Nephron progenitor cell (in vitro differentiated cells): ENCODE results near the gene UBQLN4.

Experiments
- DNase-seq: peaks from one replicate; pipeline ENCODE4 v3.0.0; 2021
- H3K27ac Mint-ChIP-seq: 2 replicates; pipeline ENCODE4 v1.8.0; 2021; ENCODE audit warnings: mild to moderate bottlenecking, moderate library complexity, mixed read lengths
- H3K27me3 Mint-ChIP-seq: 2 replicates; pipeline ENCODE4 v1.8.0; 2021; ENCODE audit warnings: mild to moderate bottlenecking, low read depth, mixed read lengths; ENCODE audit not compliant: poor library complexity
- H3K36me3 Mint-ChIP-seq: 2 replicates; pipeline ENCODE4 v1.8.0; 2021; ENCODE audit warnings: low read depth, mixed read lengths
- H3K4me1 Mint-ChIP-seq: 2 replicates; pipeline ENCODE4 v1.8.0; 2021; ENCODE audit warnings: mixed read lengths
- H3K4me3 Mint-ChIP-seq: 2 replicates; pipeline ENCODE4 v1.8.0; 2021; ENCODE audit warnings: mild to moderate bottlenecking, moderate library complexity, mixed read lengths
- H3K9me3 Mint-ChIP-seq: 2 replicates; pipeline ENCODE4 v1.8.0; 2021; ENCODE audit warnings: mild to moderate bottlenecking, moderate library complexity, mixed read lengths
- TF ChIP-seq, protein P1 (sequence below): fragments of 200-600 bp; sonication (generic); IDR thresholded peaks from 2 replicates; pipeline ENCODE4 v1.5.0; 2021; ENCODE audit warnings: antibody characterized with exemption

UBQLN4 gene

GRCh38 chr1:156070548-156070947 is 16.9 kb upstream of the UBQLN4 start:
- peak overlapping the region; percentile 86 for H3K27ac Mint-ChIP-seq
- TF ChIP-seq, protein P1, sequence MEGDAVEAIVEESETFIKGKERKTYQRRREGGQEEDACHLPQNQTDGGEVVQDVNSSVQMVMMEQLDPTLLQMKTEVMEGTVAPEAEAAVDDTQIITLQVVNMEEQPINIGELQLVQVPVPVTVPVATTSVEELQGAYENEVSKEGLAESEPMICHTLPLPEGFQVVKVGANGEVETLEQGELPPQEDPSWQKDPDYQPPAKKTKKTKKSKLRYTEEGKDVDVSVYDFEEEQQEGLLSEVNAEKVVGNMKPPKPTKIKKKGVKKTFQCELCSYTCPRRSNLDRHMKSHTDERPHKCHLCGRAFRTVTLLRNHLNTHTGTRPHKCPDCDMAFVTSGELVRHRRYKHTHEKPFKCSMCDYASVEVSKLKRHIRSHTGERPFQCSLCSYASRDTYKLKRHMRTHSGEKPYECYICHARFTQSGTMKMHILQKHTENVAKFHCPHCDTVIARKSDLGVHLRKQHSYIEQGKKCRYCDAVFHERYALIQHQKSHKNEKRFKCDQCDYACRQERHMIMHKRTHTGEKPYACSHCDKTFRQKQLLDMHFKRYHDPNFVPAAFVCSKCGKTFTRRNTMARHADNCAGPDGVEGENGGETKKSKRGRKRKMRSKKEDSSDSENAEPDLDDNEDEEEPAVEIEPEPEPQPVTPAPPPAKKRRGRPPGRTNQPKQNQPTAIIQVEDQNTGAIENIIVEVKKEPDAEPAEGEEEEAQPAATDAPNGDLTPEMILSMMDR = no peak
- peaks cover 74% of the 10 kb centered on the region for H3K4me1 Mint-ChIP-seq
- H3K9me3 Mint-ChIP-seq = no peaks in the 10 kb centered on the region
- H3K4me3 Mint-ChIP-seq = no peak overlapping the region
- H3K36me3 Mint-ChIP-seq = peaks cover 26% of the 10 kb centered on the region
- no peak for DNase-seq
- H3K27me3 Mint-ChIP-seq = no peaks in the 10 kb centered on the region

DNA sequence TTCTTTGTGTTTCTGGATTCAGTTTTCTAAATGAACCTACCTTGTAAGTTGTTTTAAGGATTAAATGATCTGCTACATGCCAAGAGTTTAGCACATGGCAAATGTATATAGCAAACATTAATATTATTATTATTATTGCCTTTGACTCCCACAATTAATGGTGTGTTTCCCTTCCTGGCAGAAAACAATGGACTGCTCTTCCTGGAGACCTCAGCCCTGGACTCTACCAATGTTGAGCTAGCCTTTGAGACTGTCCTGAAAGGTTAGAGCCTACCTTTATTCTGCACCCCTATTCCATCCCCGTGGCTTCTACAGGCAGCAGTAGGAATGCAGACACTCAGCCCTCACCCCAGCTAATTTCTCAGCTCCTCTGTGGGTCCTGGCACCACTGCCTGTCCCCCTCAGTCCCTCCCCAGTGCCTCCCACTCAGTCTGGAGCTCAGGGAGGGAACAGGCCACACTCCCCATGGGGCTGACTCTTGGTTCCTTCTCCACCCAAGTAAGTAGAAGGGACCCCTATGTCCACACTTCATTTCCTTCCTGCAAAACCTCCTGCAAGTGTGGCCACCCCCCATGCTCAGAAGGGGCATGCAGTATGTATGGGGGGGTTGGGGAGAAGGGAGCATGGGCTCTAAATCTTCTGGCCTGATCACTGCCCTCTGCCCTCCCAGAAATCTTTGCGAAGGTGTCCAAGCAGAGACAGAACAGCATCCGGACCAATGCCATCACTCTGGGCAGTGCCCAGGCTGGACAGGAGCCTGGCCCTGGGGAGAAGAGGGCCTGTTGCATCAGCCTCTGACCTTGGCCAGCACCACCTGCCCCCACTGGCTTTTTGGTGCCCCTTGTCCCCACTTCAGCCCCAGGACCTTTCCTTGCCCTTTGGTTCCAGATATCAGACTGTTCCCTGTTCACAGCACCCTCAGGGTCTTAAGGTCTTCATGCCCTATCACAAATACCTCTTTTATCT is 16.2 kb upstream of the UBQLN4 start:
- H3K36me3 Mint-ChIP-seq = peaks cover 20% of the 10 kb centered on the region
- no peaks in the 10 kb centered on the region for H3K9me3 Mint-ChIP-seq
- H3K4me1 Mint-ChIP-seq = peaks cover 74% of the 10 kb centered on the region
- no peak overlapping the region for H3K4me3 Mint-ChIP-seq
- H3K27me3 Mint-ChIP-seq = no peaks in the 10 kb centered on the region
- no peak for DNase-seq
- peak overlapping the region; percentile 86 for H3K27ac Mint-ChIP-seq
- TF ChIP-seq, protein P1 = no peak

DNA sequence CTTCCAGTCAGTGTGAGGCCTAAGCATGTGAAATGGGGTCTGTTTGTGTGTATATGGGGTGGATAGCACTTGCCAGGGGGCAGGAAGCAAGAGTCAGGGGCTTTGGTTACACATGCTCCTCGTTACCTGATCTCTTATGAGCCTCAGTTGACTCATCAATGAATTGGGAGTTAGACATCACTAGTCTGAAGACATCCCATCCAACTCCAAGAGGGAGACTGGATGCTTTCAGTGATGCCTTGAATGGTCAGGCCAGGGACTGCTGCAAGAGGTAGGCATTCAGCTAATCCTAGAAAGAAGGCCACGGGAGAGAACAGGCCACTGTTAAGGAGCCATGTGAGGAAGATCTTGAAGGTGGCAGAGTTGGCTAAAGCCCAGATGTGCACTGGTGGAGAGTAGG is 13.7 kb upstream of the UBQLN4 start:
- peaks cover 55% of the 10 kb centered on the region for H3K4me1 Mint-ChIP-seq
- peaks cover 1% of the 10 kb centered on the region for H3K27me3 Mint-ChIP-seq
- H3K27ac Mint-ChIP-seq = peak overlapping the region; percentile 82
- TF ChIP-seq, protein P1 = no peak
- no peaks in the 10 kb centered on the region for H3K9me3 Mint-ChIP-seq
- no peak for DNase-seq
- no peak overlapping the region for H3K4me3 Mint-ChIP-seq
- peaks cover 10% of the 10 kb centered on the region for H3K36me3 Mint-ChIP-seq

DNA sequence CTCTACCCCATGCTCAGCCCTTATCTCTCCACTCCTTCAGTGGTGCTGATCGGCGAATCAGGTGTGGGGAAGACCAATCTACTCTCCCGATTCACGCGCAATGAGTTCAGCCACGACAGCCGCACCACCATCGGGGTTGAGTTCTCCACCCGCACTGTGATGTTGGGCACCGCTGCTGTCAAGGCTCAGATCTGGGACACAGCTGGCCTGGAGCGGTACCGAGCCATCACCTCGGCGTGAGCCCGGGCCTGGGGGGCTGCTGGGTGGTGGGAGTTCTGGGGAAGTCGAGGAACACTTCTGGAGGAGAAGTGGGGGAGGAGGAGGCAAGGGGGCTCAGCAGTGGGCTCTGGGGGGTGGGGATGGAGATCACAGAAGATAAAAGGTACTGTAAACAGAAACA is 12.3 kb upstream of the UBQLN4 start:
- peaks cover 54% of the 10 kb centered on the region for H3K4me1 Mint-ChIP-seq
- no peaks in the 10 kb centered on the region for H3K9me3 Mint-ChIP-seq
- H3K4me3 Mint-ChIP-seq = no peak overlapping the region
- no peak for DNase-seq
- H3K27ac Mint-ChIP-seq = peak overlapping the region; percentile 59
- TF ChIP-seq, protein P1 = no peak
- H3K27me3 Mint-ChIP-seq = peaks cover 3% of the 10 kb centered on the region
- peaks cover 5% of the 10 kb centered on the region for H3K36me3 Mint-ChIP-seq

DNA sequence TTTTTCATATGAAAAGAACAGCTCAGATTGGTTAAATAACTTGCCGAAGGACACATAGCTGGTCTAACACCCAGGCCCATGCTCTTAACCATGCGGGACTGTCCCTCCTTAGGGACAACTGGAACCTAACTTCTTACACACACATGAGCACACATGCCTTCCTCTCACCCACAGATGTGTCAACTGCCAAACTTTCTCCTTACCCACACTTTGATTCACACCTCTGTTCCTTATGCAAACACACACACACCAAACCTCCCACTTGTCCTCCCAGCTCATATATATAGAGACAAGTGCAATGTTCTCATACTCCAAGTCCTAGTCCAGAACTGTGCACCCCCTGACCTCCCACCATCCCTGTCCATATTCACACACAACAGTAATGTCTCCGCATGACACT is 11.6 kb upstream of the UBQLN4 start:
- TF ChIP-seq, protein P1 = no peak
- Mint-ChIP-seq H3K36me3 (peaks cover 5% of the 10 kb centered on the region), H3K4me1 (peaks cover 49% of the 10 kb centered on the region), H3K27me3 (peaks cover 7% of the 10 kb centered on the region), H3K27ac (peak overlapping the region; percentile 24), H3K4me3 (peak overlapping the region; percentile 1), H3K9me3 (no peaks in the 10 kb centered on the region)
- DNase-seq = no peak

DNA sequence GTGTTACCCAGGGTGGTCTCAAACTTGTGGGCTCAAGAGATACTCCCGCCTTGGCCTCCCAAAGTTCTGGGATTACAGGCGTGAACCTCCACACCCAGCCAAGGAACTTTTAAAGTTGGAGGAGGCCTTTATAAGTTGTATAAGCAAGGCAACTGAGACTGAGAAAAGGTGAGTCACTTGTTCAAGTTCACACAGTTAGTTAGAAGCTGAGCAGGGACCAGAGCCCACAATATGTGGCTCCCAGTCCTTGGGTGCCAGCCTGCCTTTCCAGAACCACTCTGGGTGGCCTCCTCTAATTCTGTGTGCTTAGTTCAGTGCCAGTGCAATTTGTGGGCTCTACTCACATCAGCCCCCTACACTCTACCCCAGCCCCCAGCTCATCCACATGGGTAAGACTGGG is 11.0 kb upstream of the UBQLN4 start:
- H3K27ac Mint-ChIP-seq = no peak overlapping the region
- TF ChIP-seq, protein P1 = no peak

More for the DNA sequence above, 11.0 kb upstream of the UBQLN4 start:
- Mint-ChIP-seq H3K27me3 (peaks cover 10% of the 10 kb centered on the region), H3K36me3 (peaks cover 3% of the 10 kb centered on the region), H3K4me3 (no peak overlapping the region), H3K4me1 (peaks cover 43% of the 10 kb centered on the region), H3K9me3 (no peaks in the 10 kb centered on the region)
- DNase-seq = no peak
